Erythroblast (primary cell): ENCODE data around the gene ZBTB20.

Source experiments
- GATA1 ChIP-seq: IDR thresholded peaks from 2 replicates; pipeline ENCODE4 v1.6.1; 2011; ENCODE audit warnings: low read depth, mild to moderate bottlenecking, control low read depth, low read length, moderate library complexity
- POLR2A ChIP-seq: IDR thresholded peaks from 2 replicates; pipeline ENCODE4 v1.6.1; 2011; ENCODE audit warnings: mild to moderate bottlenecking, low read length

GRCh38 chr3:114597871-114598270, 549.2 kb downstream of the ZBTB20 start:
- TF ChIP-seq POLR2A: no peak
- TF ChIP-seq GATA1: no peak
